Medulla oblongata (tissue), 1 donor: ENCODE data around the gene SEC23IP.
"Not testable (repeated sequence)": the region's sequence is repeated elsewhere in the genome, so short reads cannot be mapped to it uniquely, and the experiment has no call there.

Experiments
- DNase-seq: peaks from one replicate; pipeline ENCODE4 v3.0.0-alpha.2; 2015; ENCODE audit errors: extremely low spot score

SEC23IP gene

DNA sequence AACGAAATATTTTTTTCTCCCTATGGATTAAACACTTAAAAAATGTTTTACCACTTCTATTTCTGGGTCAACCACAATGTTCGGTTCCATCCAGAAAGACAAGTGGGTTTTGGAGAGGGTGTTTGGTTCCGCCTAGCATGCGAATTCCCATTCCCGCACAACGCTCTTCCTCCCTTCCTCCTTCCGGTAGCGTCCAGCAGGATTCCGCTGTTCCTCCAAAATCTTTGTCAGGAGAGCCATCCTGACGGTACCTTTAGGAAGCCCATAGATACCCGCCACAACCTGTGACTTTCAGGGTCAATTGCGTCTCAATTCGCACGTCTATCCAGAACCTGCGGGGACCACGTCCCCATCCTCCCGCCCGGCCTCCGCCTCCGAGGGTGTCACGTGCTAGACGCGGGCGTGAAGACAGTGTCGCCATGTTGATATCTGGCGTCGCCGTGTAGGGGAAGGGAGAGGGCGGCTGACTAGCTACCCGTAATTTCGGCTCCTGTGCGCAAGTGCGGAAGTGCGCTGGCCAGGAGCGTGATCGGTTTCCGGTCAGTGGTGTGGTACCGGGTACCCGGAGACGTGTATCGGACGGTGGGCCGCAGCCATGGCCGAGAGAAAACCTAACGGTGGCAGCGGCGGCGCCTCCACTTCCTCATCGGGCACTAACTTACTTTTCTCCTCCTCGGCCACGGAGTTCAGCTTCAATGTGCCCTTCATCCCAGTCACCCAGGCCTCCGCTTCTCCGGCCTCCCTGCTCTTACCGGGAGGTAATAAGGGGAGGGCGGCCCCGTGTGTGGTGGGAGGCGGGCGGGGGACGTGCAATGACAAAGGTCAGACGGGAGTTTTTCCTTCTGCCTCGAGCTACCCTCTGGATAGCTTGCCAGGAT, at the start of gene SEC23IP:
TSS of gene SEC23IP (plus strand) at position 543 of the 878 bp plus-strand sequence. CDS start at position 596, 53 bp downstream.
- DNase-seq: peak; percentile 98

- no peak for DNase-seq
Measured at GRCh38 chr10:119845656-119846055, 46.9 kb upstream of the SEC23IP start.

DNA sequence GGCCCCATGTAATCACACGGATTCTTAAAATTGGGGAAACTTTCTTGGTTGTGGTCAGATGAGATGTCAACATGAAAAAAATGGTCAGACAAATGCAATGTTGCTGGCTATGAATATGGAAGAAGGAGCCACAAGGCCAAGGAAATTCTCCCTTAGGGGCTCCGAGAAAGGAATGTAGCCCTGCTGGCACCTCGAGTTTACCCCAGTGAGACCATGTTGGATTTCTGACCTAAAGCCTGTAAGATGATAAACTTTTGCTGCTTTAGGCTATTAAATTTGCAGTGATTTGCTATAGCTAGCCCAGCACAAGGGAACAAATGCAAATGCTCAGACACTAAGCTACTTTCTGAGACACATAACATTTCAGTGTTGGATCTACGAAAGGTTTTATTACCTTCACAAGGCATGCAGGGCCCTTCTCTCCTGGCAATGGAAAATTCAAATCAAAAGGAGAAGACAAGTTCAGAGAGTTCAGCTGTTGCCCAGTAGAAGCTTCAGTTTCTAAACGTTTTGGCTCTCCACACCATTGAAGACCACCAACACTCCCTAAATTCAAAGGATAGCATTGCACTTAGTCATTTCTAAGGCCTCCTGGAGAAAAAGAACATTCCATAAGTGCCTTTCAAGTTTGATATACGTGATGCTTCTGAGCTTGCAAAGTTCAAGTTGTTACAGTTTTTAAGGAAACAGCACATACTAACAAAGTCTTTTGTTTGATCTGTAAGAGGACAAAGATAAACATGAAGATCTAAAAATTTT, 43.3 kb upstream of the SEC23IP start:
- no peak for DNase-seq

- DNase-seq: no peak
Measured at GRCh38 chr10:119849944-119850343, 42.6 kb upstream of the SEC23IP start.

DNA sequence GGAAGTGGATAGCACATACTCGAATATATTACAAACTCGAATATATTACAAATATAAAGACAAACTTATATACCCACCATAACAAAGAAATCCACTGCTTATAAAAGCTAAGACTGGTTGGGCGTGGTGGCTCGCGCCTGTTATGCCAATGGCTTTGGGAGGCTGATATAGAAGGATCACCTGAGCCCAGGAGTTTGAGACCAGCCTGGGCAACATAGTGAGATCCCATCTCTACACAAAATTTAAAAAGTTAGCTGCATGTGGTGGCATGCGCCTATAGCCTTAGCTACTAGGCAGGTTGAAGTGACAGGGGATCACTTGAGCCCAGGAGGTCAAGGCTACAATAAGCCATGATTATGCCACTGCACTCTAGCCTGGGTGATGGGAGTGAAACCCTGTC, 40.3 kb upstream of the SEC23IP start:
- no peak for DNase-seq

GRCh38 chr10:119852822-119853221, 39.7 kb upstream of the SEC23IP start:
- DNase-seq: no peak

GRCh38 chr10:119853574-119853973, 39.0 kb upstream of the SEC23IP start:
- no peak for DNase-seq

DNA sequence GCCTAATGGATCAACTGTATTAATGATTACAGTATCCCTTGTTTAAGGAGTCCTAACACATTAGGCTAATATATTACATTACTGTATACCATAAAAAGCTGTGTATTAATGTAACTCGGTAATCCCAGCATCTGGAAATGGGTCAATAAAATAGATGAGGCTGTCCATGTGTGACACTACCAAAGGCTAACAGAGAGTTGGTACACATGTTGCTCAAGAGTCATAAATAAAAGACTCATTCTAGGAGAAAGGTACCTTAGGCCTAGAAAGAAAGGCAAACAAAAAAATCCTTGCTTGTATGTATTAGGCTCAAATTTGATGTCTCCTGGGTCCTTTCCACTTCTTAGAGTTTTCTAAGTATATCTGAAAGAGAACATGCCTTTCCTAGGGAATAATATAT, 34.5 kb upstream of the SEC23IP start:
- DNase-seq: no peak

GRCh38 chr10:119859420-119860258, 32.9 kb upstream of the SEC23IP start:
- DNase-seq: peak; percentile 70

- DNase-seq: no peak
Measured at GRCh38 chr10:119860866-119861607, 31.5 kb upstream of the SEC23IP start.

DNA sequence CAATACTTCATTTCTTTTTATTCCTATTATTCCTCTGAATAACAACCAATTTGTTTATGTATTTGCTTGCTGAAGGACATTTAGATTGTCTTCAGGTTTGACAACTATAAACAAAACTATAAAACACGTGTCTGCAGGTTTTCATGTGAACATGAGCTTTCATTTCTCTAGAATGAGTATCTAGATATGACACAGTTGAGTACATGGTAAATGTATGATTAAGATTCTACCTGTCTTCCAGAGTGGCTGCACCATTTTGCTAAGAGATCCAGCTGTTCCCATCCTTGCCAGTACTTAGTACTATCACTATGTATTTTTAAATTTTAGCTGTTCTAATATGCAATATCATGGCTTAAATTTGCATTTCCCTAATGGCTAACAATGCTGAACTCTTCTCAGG, 30.0 kb upstream of the SEC23IP start:
- no peak for DNase-seq

DNA sequence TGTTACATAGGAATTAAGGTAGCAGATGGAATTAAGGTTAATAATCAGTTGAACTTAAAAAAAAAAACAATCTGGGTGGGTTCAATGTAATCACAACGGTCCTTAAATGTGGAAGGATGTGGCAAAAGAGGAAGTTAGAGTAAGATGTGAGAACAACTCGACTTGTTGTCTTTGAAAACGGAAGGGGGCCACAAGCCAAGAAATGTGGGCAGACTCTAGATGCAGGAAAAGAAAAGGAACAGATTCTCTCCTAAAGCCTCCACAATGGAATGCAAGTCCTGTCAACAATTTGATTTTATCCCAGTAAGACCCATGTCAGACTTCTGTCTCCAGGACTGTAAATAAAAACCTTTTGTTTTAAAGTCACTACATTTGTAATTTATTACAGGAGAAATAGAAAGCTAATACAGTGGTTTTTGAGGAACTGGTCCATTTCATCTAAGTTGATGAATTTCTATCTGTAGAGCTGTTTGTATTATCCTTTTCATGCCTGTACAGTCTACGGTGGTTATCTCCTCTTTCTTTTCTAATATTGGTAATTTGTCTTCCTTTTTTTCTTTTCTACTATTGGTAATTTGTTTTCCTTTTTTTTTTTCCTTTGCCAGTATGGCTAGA, 28.5 kb upstream of the SEC23IP start:
- no peak for DNase-seq

- DNase-seq: no peak
Measured at GRCh38 chr10:119865699-119866240, 26.8 kb upstream of the SEC23IP start.

GRCh38 chr10:119867317-119867716, 25.2 kb upstream of the SEC23IP start:
- DNase-seq: no peak

DNA sequence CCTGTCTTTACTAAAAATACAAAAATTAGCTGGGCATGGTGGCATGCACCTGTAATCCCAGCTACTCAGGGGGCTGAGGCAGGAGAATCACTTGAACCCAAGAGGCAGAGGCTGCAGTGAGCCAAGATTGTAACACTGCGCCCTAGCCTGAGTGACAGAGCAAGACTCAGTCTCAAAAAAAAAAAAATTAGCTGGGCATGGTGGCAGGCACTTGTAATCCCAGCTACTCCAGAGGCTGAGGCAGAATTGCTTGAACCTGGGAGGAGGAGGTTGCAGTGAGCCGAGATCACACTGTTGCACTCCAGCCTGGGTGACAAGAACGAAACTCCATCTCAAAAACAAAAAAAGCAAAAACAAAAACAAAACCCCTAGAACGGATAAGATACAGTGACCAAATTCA, 23.1 kb upstream of the SEC23IP start:
- DNase-seq: not testable (repeated sequence)

DNA sequence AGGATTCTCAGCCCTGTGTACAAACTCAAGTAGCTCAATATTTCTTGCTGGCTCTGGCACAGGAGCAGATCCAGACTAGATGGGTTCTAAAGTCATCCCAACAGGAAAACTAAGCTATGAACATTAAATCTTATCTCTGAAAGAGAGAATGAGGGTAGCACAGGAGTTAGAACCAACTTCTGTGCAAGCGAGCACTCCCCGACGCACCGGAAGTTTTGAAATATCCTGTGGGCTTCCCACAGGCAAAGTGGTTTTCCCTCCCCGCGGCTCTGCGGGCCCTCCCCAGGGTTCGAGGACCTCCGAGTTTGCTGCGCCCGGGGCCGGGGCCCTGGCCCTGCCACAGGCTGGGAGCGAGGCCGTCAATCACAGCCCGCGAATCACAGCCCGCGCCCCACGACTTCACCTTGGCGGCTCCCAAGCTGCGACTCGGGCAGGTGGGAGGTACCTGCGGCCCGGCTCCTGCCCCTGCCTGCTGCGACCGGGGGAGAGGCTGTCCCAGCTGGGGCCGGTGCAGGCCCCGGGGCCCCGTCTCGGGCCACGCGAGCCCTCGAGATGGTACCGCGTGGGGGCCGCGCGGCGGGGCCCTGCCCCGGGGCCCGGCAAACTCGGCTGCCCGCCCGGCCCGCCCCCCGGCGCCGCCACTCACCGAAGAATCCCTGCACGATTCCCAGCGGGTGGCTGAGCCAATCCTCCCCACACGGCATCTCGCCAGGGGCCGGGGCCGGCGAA, 20.5 kb upstream of the SEC23IP start:
- DNase-seq: peak; percentile 33

- DNase-seq: no peak
Measured at GRCh38 chr10:119872610-119872859, 20.0 kb upstream of the SEC23IP start, which contains the start of gene MCMBP. Gene MCMBP, minus strand, starts transcription at chr10:119872843. Its CDS starts 259 bp downstream, at chr10:119872584.

- peak; percentile 89 for DNase-seq
Measured at GRCh38 chr10:119872860-119873681, 19.5 kb upstream of the SEC23IP start.

- no peak for DNase-seq
Measured at GRCh38 chr10:119878524-119878923, 14.0 kb upstream of the SEC23IP start.
